ENCODE measurements around the gene DLX3.

- TF ChIP-seq EZH2 (IDR thresholded peaks at IDR 0.05; ENCODE audit: borderline replicate concordance, insufficient read depth, low read length, poor library complexity, severe bottlenecking) (no peak), CTCF (IDR thresholded peaks at IDR 0.05; ENCODE audit: poor library complexity, severe bottlenecking) (no peak)
Measured at GRCh38 chr17:49973271-49973615, 21.8 kb downstream of the DLX3 start.

All from neural cell (in vitro differentiated cells).